DMS79 (cell line): ENCODE results near the gene VSIG2.

Experiments
- DNase-seq: peaks from one replicate; lab custom pipeline; 2025; lab: John Stamatoyannopoulos, UW

Gene VSIG2

DNA sequence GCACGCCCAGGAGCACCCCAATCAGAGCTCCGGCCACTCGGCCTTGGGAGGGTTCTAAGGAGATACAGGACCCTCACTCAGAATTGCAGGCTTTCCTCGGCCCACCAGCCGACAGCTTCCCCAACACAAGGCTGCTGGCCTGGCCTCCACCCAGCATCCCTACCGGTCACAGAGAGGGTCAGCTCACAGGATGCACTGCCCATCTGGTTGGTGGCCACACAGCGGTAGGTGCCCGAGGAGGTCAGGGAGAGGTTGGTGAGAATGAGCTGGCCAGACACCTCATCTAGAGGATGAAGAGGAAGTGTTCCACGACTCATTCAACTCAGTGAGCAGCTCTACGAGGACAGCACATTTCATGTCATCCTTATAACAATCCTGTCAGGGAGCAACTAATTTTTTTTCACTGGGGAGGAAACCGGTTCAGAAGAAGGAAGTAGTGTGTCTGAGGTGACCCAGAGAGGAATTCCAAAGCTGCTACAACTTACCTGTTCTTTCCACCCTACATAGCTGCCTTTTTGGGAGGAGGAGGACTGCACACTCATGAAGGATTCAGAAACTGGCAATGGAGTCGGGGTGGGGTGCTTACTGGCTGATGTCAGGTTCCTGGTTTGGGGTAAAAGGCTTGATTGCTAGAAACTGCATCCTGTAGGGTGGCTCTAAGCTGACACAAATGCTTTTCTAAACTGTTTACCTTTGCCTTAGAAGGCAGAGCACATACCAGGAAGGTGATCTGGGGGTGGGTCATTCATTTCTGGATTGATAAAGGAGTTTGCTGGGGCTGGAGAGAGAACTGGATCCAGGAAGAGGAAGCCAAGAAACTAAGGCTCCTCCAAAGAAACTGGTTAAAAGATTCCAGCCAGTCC, 3.3 kb downstream of the VSIG2 start:
- DNase-seq, result no peak

DNA sequence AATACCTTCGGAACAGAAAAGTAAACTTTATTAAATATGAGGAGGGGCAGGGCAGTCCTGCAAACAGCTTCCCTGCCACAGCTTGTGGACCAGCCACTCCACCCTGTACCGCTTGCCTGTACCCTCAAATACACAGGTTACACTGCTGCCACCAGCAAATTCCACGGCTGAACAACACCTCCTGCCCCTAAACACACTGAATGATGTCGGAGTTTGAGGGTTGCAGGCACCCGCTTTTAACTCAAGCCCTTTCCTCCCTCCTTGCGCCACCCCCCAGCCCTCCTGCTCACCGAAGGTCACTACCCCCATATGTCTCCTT, 4.0 kb downstream of the VSIG2 start:
- no peak for DNase-seq

DNA sequence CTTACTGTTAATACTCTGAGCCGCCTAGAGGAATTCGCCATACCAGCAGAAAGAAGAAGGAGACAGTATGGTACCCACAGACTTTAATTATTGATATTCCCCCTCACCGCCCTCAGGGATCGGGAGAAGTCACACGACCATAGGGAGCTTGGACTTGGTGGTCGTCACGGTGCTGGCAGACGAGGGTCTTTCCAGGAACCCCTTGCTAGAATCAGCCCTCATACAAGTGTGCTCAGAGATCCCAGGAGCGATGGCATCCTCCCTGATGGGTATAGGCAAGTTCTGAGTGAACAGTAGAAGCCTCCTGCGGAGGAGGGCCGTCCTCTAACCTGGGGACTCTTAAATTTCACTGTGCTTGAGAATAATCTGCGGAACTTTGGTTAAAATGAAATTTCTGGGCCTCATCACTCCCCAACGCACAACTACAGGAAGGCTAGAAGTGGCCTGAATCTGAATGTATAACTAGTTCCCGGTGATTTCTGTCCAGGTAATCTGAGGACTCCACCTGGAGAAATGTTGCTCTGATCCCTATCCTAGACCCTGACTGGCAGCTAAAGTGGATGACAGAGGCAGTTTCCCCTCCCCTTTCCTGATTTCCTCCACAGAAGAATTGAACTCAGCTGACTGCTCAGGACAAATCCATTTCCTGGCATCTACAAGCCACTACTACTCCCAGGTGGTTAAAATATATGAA, 4.5 kb downstream of the VSIG2 start:
- no peak for DNase-seq

DNA sequence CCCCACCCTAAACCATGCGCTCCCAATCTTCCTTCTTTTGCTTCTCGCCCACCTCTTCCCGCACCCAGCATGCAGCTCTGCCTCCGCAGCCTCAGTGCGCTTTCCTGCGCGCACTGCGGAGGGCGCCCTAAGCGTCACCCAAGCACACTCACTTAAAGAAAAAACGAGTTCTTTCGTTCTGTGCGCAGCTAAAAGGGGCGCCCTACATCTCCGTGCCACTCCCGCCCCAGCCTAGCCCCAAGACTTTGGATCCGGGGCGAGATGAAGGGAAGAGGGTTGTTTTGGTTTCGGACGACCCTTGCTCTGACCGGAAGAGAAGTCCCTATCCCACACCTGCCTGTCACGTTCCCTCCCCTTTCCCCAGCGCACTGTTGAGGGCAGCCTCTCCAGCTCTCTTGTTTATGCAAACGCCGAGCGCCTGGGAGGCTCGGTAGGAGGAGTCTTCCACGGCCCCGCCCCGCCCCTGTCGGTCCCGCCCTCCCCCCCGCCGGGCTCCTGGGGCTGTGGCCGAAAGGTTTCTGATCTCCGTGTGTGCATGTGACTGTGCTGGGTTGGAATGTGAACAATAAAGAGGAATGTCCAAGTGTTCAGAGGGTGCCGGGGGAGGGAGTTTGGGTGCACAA, 5.3 kb downstream of the VSIG2 start:
- peak; percentile 33 for DNase-seq

DNA sequence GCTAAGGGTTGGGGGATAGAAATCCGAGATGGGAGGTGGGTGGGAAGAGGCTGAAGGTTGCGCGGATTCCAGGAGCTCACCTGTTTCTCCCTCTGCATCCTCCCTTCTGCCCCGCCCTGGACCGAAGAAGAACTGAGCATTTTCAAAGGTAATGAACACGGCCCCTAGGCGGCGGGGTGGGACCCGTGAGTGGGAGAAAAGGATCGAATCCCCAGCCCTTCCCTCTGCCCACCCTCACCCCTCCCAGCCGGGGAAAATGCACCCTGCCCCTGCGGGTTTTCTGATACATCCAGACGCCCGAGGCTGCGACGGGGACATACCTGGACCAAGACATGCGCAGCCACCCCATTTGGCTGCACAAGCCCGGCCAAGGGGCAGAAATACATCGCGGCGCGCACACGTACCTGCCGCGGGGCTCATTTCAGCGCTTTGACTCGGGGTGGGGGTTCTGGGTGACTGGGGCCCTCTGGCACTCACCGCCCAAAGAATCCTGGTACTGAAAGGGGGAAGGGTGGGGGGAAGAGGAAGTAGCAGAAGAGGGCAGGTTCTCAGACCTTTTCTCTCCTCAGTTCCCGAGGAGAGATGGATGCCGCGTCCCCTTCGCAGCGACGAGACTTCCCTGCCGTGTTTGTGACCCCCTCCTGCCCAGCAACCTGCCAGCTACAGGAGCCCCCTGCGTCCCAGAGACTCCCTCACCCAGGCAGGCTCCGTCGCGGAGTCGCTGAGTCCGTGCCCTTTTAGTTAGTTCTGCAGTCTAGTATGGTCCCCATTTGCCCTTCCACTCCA, 6.0 kb downstream of the VSIG2 start:
- DNase-seq, result no peak

DNA sequence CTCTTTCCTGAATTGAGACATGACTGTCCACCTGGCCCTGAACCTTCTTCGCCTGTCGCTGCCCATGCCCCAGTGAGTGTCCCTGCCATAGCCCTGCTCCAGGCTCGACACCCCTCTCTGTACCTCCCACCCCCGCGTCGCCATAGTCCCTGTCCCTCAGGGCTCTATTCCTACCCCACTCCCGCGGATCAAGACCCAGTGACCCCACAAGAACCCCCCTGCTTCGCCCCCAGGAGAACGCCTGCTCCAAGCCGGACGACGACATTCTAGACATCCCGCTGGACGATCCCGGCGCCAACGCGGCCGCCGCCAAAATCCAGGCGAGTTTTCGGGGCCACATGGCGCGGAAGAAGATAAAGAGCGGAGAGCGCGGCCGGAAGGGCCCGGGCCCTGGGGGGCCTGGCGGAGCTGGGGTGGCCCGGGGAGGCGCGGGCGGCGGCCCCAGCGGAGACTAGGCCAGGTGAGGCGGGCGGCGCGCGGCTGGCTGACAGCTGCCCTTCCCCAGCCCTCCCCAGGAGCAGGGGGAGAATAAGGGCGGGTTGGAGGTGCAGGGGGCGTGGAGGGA, 6.7 kb downstream of the VSIG2 start:
- DNase-seq, result no peak

DNA sequence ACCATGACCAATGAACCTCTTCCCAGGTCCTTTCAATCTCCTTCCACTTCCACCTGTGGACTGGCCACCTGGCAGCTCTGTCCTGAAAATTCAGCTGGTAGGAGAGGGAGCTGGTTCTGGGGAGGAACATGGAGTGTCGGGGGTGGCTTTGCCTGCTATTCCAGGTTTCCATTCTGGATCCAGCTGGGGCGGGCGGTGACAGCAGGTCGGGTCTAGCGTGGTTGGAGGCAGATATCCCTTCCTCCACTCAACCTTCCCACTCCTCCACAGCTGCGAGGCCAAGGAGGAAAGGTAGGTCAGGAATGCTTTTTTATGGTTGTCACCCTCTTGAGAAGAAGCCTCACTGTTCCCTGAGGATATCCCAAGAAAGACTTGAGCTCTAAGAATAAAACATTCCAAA, 9.0 kb downstream of the VSIG2 start:
- DNase-seq, result no peak

DNA sequence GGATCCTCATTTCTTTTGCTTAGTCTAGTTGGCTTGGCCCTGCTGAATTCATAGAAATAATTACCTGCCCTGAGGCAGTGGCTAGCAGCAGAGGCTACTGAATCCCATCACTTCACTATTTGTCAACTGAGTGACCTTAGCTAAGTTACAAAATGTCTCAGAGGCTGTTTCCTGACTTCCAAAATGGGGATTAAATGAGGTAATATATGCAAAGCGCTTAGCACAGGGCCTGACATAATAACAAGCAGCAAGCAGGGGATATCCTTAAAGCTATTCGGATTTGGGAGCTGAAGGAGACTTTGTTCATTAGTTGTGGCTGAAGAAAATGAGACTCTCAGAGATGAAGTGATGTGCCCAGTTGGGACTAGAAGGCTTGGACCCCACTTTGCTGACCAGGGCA, 9.5 kb downstream of the VSIG2 start:
- no peak for DNase-seq

DNA sequence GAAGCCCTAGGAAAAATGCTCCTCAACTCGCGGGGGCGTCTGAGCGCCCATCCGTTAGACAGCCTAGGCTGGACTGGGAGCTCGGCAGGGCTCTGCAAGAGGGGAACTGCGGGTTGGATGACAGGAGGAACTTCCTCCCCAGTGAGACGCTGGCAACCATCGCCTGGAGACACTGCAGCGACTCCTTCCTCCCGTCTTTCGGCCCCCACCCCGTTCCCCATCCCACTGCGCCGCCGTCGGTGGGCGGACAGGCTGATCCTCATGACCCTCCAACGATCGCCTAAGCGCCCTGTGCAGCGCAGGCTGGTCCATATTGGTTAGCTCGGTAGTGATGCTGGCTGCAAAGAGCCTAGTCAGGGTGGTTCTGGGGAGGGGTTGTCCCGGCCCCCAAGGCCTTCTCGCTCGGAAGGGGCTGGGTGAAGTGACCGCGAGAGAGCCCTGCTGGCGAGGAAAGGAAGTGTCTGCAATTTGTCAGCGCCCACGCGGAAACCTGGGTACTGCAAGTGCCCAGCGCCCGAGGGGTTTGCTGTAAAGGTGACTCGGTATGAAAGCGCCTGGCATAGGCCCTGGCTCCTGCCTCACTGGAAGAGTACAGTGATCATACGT, 11.7 kb downstream of the VSIG2 start:
- DNase-seq, result peak; percentile 38

DNA sequence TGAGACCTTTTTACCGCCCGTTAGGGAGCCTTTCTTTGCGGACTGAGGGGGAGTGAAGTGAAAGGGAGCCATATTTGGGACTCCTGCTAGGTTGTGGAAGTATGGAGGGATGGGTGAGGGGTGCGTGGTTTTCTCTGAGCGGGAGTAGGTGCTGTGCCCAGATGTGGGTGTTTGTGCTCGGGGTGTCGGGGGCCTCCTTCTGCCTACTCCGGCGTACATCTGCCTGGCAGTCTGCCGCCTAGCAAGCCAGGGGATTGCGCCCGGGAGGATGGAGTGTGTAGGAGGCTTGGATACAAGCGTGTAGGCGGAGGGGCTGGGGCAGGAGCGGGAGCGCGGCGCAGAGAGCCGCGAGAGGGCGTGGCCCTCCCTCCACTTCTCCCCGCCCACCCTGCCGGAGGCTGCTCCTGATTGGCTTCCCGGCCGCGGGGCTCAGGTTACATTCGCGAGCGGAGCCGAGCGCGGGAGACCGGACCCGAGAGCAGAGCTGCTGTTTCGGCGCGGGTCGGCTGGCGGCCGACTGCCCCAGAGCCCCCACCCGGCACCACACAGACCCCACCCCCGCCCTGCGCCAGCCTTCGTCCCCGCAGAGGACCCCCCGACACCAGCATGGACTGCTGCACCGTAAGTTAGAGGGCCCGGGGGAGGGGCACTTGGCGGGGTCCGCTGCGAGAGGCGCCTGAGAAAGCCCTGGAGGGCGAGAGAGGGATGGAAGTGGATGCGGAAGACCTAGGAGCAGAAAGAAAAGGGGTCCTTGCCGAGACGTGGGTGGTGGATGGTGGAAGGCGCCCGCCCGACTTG, 12.4 kb downstream of the VSIG2 start, which contains the start of gene NRGN:
Gene NRGN (plus strand): TSS at position 464 of the 798 bp plus-strand sequence. CDS start 143 bp downstream, at position 607.
- peak; percentile 82 for DNase-seq

DNA sequence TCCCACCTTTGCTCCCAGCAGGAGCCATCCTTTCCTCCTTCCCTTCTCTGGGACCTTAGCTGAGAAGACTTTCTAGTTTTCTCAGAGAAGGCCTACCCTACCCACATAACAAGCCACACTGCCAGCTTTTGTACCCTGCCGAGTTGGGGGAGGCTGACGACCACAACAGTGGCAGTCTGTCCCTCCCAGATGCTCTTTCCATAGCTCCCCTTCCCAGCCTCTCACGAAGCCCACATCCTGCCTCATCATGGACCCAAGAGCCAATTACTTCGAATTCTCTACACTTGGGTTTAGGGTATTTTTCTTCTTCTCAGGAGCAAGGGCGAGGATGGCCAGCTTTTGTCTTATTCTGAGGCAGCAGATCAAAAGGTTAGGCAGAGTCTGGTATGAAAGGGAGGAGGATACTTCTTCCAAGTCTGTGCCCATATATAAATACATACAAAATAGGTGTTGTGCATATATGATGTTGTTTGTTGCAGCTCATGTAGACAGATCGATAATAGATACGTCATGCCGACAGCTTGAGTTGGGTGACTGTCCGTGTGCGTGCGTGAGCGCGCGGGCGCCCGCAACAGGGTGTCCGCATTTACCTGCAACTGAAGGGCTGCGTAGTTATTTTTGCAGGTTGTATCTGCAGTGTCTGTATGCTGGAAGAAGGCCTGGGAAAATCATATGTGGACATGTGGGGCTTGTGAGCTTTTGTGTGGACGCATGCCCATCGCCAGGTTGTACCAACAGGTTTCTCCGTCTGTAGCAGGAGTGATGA, 13.2 kb downstream of the VSIG2 start:
- DNase-seq, result no peak

DNA sequence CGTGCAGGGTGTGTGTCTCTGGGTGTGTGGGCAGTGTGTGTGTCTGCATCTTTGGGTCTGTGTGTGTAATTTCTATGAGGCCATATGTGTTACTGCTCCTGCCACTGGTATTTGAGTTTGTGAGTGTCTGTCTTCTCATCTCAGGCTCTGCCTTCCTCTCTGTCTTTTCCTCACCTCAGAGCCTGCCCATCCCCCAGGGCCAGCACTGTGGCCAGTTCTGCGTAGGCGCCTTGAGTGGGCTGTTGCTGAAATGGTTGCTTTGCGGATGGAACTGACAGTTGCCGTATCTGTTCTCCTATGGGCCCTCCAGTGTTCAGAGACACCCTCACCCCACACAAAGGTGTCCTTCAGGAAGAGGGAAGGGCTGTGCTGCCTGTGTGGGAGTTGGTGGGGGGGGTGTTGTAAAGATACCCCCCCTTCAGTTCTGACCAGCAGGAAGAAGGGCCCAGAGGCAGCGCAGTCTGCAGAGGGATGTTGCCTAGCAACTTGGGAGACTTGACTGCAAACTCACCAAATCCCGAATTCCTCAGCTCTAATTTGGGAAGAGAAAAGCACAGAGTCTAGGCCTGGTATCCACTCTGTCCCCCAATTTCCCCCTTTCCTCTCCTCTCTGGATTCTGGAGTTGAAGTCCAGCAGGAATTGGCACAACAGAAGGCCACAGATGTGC, 14.3 kb downstream of the VSIG2 start:
- no peak for DNase-seq

DNA sequence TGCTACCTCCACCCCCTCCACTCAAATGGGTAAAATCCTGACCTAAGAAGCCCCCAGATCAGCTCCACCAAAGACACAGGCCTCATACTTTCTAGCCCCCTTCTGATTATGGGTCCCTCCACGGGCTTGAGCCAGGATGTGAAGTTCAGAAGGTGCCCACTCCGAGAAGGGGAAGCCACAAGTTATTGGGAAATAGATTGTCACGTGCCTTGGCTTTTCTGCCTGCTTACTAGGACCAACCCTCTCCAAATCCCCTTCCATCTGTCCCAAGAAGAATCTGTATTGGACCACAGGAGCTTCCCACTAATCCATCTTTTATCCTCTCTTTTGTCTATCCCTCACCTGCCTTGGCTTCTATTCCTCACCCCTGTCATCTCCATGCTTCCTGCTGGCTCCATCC, 15.3 kb downstream of the VSIG2 start:
- no peak for DNase-seq

DNA sequence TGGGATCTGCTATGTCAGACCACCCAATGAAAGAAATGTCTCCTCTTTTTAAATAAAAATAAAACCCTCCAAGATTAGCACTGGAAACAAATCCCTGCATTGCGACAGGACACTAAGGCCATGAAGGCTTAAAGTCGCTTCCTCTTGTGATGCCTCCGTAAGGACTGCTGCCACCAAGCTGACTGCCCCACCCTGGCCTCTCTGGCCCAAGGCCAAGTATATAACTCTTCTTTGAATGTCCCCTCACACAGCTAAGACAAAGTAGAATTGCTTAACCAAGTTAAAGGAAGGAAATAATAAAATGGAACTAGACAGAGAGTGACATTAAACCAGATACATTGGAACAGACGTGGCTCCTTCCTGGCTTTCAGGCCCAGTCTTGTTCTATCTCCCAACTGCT, 19.8 kb downstream of the VSIG2 start:
- no peak for DNase-seq

DNA sequence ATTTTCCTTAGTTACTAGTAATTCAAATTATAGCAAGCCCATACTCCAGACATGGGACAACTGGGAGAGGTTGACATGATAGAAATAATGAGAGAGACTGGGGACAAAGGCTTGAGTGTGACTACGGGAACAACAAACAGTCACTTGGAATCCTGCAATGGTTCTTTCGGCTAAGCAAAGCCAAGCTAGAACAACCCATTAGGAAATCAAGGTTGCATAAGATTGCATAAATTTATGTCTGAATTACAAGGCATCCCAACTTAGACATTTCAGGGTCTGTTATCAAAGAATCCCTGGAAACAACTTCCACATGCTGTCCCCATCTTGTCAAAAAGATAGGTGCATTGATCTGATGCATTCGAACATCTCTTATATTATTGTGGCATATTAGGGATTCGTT, 22.5 kb downstream of the VSIG2 start:
- DNase-seq, result no peak

DNA sequence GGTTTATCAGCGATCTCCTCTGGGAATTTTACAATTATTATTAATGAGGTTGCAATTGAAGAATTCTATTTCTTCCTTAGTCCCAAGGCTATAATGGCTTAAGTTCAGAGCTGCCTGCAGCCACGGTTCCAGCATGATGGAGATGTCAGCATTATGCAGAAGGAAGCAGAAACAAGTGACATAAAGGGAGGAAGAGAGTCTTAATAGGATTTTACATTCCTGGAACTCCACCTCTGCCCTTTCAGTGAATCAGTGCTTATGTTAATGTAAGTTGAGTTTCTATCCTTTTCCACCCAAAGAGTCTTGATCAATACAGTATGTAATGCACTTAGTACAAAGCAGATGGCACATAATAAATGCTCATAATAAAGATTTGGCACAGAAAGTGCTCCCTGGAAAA, 23.9 kb downstream of the VSIG2 start:
- no peak for DNase-seq

DNA sequence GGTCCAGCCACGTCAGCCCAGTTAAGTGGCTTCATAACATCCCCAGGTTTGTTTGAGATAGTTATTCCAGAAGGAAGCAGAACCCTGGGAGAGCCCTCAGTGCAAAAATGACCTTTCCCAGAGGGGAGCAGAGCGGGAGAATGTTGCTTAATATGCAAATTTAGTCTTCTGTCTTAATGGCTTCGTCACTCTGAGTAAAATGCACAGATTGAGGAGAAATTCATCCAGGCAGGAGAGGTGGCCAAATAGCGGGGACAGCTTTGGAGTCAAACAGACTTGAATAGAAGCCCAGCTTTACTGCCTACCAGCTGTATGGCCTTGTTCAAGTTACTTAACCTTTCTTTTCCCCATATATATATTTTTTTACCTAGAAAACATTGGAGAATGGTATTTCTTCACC, 24.6 kb downstream of the VSIG2 start:
- DNase-seq, result no peak

DNA sequence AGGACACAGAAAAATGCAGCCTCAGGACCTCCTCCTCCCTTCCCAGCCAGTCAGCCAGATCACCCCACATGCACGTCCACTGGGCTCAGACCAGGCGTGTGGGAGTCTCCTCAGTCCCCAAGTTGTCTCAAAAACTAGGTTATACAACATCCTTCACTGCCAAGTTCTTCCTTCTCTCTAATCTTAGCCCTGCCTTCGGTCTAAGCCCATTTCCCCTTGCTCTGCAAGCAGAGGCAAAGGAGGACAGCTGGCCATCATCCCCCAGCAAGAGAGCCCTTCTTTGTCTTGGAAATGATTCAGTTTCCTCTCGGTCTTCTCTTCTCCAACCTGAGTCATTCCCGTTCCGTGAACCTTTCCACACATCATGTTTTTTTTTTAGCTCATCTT, 26.3 kb downstream of the VSIG2 start:
- DNase-seq, result no peak

DNA sequence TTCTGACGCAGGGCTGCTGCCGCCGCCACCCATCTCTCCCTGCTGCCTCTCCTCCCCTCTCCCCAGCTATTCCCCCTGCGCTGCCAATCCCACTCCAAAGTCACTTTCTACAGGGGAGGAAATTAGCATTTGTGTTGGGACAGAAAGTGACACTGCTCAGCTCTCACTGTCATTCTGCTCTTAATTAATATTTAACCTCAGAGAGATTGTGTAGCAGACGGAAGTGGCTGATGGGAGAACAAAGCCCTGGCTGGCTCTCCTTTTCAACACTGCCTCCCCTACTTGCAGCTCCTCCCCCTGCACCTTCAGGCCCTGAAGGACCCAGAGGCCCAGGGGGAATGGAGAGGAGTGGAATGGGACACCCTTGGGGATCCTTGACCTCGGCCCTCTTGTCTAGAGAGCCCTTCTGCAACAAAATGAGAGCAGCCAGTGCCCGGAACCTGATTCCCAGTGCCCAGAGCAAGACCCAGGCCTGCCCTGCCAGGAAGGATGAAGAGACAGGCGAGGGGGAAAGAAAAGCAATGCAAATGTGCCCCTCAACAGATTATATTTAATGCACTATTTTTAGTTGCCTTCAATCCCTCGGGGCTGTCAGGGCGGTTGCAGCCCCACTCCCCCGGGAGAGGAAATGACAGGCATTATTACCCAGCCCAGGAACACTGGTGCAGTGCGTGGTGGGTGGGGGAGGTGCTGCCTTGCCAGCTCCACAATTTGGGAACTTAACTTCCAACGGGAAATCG, 26.9 kb downstream of the VSIG2 start:
- DNase-seq, result no peak
